SU-DHL-6 (cell line): ENCODE measurements around the gene KRTAP22-2.

Source experiments
- H2AFZ ChIP-seq: fragments of 200-600 bp; sonication (generic); 2 replicates; pipeline ENCODE4 v1.6.1; 2014; ENCODE audit warnings: low read depth, mild to moderate bottlenecking, moderate library complexity, mixed read lengths, antibody characterized with exemption, low read length; ENCODE audit not compliant: severe bottlenecking
- H3F3A ChIP-seq: fragments of 200-600 bp; shearing (Covaris generic); 2 replicates; pipeline ENCODE4 v1.6.0; 2016; ENCODE audit warnings: antibody characterized with exemption, mild to moderate bottlenecking; ENCODE audit not compliant: insufficient read depth
- H3K27ac ChIP-seq: fragments of 200-600 bp; sonication (generic); 2 replicates; pipeline ENCODE4 v1.5.1; 2016; ENCODE audit warnings: low read depth, mild to moderate bottlenecking, low read length, moderate library complexity, mixed read lengths
- H3K27me3 ChIP-seq: fragments of 200-600 bp; sonication (generic), shearing (Covaris generic); 2 replicates; pipeline ENCODE4 v1.6.0; 2014; ENCODE audit warnings: mild to moderate bottlenecking, low read length
- H3K36me3 ChIP-seq: fragments of 200-600 bp; sonication (generic); 2 replicates; pipeline ENCODE4 v1.6.1; 2014; ENCODE audit warnings: mild to moderate bottlenecking, low read length, mixed read lengths
- H3K4me2 ChIP-seq: fragments of 300-600, 200-600 bp; shearing (Covaris generic), sonication (generic); 2 replicates; pipeline ENCODE4 v1.6.0; 2014; ENCODE audit warnings: low read length, low read depth, mild to moderate bottlenecking; ENCODE audit not compliant: poor library complexity, severe bottlenecking
- H3K4me3 ChIP-seq: fragments of 200-600 bp; sonication (generic); 2 replicates; pipeline ENCODE4 v1.5.1; 2014; ENCODE audit warnings: antibody characterized with exemption, low read length, mild to moderate bottlenecking, mixed read lengths; ENCODE audit not compliant: insufficient read depth, poor library complexity, severe bottlenecking
- H3K79me2 ChIP-seq: fragments of 200-600 bp; sonication (generic); 2 replicates; pipeline ENCODE4 v1.6.1; 2014; ENCODE audit warnings: mild to moderate bottlenecking, low read length, moderate library complexity; ENCODE audit not compliant: insufficient read depth
- H3K9ac ChIP-seq: fragments of 200-600 bp; sonication (generic); 2 replicates; pipeline ENCODE4 v1.7.0; 2014; ENCODE audit warnings: mild to moderate bottlenecking, low read length
- H3K9me2 ChIP-seq: fragments of 200-600 bp; sonication (generic); replicated peaks from 2 replicates; pipeline ENCODE4 v1.6.1; 2014; ENCODE audit warnings: low read length; ENCODE audit not compliant: insufficient read depth
- H3K9me3 ChIP-seq: fragments of 200-600 bp; sonication (generic); 2 replicates; pipeline ENCODE4 v1.6.1; 2014; ENCODE audit warnings: low read length, mixed read lengths; ENCODE audit not compliant: insufficient read depth
- H4K20me1 ChIP-seq: fragments of 200-600 bp; sonication (generic); 2 replicates; pipeline ENCODE4 v1.6.1; 2014; ENCODE audit warnings: low read depth, mild to moderate bottlenecking, antibody characterized with exemption, low read length, moderate library complexity, mixed read lengths
- CTCF ChIP-seq: fragments of 200-600 bp; sonication (generic); IDR thresholded peaks from one replicate; pipeline ENCODE4 v1.5.1; 2017; ENCODE audit warnings: antibody characterized with exemption, mild to moderate bottlenecking, low read length, moderate library complexity; ENCODE audit not compliant: insufficient read depth, poor library complexity, severe bottlenecking
- EZH2phosphoT487 ChIP-seq: fragments of 200-600 bp; sonication (generic), shearing (Covaris generic); conservative IDR thresholded peaks from 2 replicates; pipeline ENCODE4 v1.6.1; 2018; ENCODE audit warnings: mild to moderate bottlenecking, antibody characterized with exemption, low read length, moderate library complexity, mixed read lengths

The KRTAP22-2 gene

DNA sequence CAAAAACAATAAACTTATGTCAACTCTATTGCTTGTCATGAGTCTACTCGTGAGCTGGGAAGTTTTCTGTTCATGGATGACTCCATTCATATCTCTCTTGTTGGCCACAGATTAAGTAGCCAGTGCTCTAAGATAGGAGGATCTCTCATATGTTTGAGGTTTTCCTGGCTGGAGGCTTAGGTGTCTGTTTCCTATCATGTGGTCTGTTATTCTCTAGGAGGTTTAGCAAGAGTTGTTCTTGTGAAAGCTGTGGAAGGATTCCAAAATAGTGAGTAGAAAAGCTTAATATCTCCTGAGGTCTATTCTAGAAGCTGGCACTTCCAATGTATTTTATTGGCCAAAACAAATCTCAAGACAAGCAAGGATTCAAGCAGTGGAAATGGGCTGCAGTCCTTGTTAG is 39.0 kb upstream of the KRTAP22-2 start:
- Histone ChIP-seq H3K9me3 (peaks cover 10% of the 10 kb centered on the region), H3K4me2 (no peak overlapping the region), H2AFZ (no peak overlapping the region), H3K9ac (no peak overlapping the region), H4K20me1 (no peaks in the 10 kb centered on the region), H3F3A (no peaks in the 10 kb centered on the region), H3K36me3 (no peaks in the 10 kb centered on the region), H3K27ac (no peak overlapping the region), H3K9me2 (no peaks in the 10 kb centered on the region), H3K79me2 (no peaks in the 10 kb centered on the region), H3K4me3 (no peak overlapping the region), H3K27me3 (no peaks in the 10 kb centered on the region)
- TF ChIP-seq CTCF = no peak
- TF ChIP-seq EZH2phosphoT487 = no peak

DNA sequence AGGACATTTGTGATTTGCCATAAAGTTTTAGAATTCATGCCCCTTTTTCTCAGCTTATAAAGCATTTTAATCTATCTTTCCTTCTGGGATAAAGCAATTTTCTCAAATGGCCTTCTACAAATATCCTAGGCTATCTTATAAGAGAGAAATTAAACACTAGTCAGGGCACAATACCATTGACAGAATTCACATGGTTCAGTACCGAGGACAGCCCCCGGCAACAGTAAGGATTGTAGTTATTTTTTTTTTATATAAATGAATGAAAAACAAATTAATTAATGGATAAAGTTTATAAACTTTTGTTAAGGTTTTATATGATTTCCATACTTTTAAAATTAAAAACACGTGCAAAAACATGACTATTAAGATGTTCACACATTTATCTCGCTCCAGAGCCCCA is 37.9 kb upstream of the KRTAP22-2 start:
- H3K9ac ChIP-seq = no peak overlapping the region
- peaks cover 10% of the 10 kb centered on the region for H3K9me3 ChIP-seq
- no peak overlapping the region for H3K4me2 ChIP-seq
- no peaks in the 10 kb centered on the region for H4K20me1 ChIP-seq
- TF ChIP-seq CTCF (no peak), EZH2phosphoT487 (no peak)
- H3K79me2 ChIP-seq = no peaks in the 10 kb centered on the region
- no peak overlapping the region for H3K4me3 ChIP-seq
- H3F3A ChIP-seq = no peaks in the 10 kb centered on the region
- no peak overlapping the region for H2AFZ ChIP-seq
- H3K36me3 ChIP-seq = no peaks in the 10 kb centered on the region
- no peak overlapping the region for H3K27ac ChIP-seq
- H3K9me2 ChIP-seq = no peaks in the 10 kb centered on the region
- H3K27me3 ChIP-seq = no peaks in the 10 kb centered on the region

- Histone ChIP-seq H2AFZ (no peak overlapping the region), H3K36me3 (no peaks in the 10 kb centered on the region), H3K9me3 (peaks cover 10% of the 10 kb centered on the region), H3F3A (no peaks in the 10 kb centered on the region), H4K20me1 (no peaks in the 10 kb centered on the region), H3K9me2 (no peaks in the 10 kb centered on the region), H3K79me2 (no peaks in the 10 kb centered on the region), H3K4me3 (no peak overlapping the region), H3K9ac (no peak overlapping the region), H3K27ac (no peak overlapping the region), H3K27me3 (no peaks in the 10 kb centered on the region), H3K4me2 (no peak overlapping the region)
- TF ChIP-seq CTCF (no peak), EZH2phosphoT487 (no peak)
Observed at GRCh38 chr21:30625449-30626165, 35.4 kb upstream of the KRTAP22-2 start.

GRCh38 chr21:30623362-30623761 is 33.2 kb upstream of the KRTAP22-2 start:
- H3K36me3 ChIP-seq = no peaks in the 10 kb centered on the region
- H3K4me3 ChIP-seq = no peak overlapping the region
- H3K4me2 ChIP-seq = no peak overlapping the region
- peaks cover 10% of the 10 kb centered on the region for H3K9me3 ChIP-seq
- TF ChIP-seq CTCF (no peak), EZH2phosphoT487 (no peak)
- H4K20me1 ChIP-seq = no peaks in the 10 kb centered on the region
- no peak overlapping the region for H3K27ac ChIP-seq
- H2AFZ ChIP-seq = no peak overlapping the region
- no peaks in the 10 kb centered on the region for H3F3A ChIP-seq
- H3K9me2 ChIP-seq = no peaks in the 10 kb centered on the region
- H3K9ac ChIP-seq = no peak overlapping the region
- H3K79me2 ChIP-seq = no peaks in the 10 kb centered on the region
- H3K27me3 ChIP-seq = no peaks in the 10 kb centered on the region
